ENCODE data around the gene DMKN.

The DMKN gene

GRCh38 chr19:35549174-35549788 is 35.8 kb upstream of the DMKN start:
- peak; percentile 96 for DNase-seq

GRCh38 chr19:35546532-35546931 is 33.1 kb upstream of the DMKN start:
- no peak for DNase-seq

DNA sequence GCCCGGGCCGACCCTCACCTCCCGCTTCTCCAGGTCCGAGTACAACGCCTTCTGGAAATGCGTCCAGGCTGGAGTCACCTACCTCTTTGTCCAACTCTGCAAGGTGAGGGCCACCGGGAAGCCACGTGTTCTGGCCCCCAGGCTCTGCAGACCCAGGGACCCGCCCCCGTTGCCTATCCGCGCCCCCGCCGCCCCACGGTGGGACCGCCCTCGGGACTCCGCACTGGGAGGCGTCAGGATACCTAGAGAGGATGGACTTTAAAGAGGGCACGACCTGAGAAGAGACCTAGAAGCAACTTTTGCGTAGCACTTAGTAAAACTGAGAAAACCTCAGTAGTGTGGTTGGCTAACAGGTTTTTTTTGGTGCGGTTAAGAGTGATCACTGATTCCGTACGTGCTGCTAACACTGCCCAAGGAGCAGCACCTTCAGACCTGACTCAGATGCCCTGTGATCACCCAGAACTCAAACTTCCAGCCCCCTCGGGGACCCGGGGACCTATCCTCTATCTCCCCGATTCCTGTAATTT is 32.5 kb upstream of the DMKN start:
- DNase-seq, result peak; percentile 85

GRCh38 chr19:35545001-35545854 is 31.8 kb upstream of the DMKN start, which contains the start of gene TMEM147:
TSS of gene TMEM147 (plus strand) at chr19:35545626. CDS start at chr19:35545740, 114 bp downstream.
- peak; percentile 99 for DNase-seq

DNA sequence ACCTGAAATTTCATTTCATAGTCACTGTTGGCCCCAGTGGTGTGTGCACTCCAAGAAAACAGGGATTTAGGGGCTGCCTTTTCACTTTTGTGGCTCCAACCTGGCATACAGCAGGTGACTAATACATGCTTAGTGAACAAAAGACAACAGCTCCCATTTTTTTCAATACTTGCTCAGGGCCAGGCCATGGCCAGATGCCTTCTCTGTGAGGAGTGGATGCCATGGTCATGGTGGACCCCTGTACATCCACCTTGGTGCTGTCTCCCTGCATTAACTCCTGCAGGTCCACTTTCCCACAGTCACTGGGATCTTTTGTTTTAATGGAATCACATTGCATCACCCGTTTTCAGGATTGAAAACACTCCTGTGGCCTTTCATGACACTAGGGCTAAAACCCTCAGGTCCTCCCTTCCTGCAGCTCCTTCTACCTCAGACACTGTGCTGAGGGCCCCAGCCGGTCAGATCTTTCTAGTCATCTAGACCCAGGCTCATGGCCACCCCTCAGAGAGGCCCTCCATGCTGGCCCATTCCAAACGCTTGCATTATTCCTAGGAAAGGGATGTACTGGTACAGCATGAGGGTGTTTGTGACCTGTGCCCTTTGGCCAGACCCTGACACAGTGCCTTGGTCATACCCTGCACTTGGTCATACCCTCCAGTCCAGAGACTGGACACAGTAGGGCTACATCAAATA is 30.8 kb upstream of the DMKN start:
- DNase-seq, result no peak

DNA sequence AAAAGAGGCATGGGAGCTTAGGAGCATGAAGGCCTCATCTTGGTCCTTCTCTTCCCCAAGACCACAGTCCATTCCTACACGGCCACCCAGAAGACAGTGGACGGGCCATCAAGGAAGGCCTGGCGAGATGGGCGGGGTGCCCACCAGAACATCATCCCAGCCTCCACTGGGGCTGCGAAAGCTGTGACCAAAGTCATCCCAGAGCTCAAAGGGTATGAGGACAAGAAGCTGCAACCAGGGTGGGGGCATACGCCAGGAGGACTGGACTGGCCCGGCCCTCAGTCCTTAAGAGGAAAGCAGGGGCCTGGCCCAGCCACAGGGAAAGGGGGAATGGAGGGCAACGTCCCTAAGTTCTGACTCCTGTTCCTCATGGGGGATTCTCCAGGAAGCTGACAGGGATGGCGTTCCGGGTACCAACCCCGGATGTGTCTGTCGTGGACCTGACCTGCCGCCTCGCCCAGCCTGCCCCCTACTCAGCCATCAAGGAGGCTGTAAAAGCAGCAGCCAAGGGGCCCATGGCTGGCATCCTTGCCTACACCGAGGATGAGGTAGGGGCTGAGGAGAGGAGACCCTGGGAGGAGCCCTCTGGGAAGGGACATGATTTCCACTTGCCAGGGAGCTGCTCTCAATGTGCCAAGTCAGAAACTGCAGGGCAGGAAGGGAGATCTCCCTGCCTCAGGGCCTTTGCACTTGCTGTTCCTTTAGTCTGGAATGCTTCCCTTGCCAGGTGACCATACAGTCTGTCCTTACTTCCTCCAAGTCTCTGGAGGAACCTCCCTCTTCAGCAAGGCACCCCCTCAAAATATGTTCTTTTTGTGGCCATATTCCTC is 30.0 kb upstream of the DMKN start:
- no peak for DNase-seq

GRCh38 chr19:35542209-35542608 is 28.8 kb upstream of the DMKN start:
- no peak for DNase-seq

GRCh38 chr19:35540356-35540927 is 27.0 kb upstream of the DMKN start:
- DNase-seq, result no peak

- no peak for DNase-seq
Measured at GRCh38 chr19:35539850-35540249, 26.4 kb upstream of the DMKN start.

GRCh38 chr19:35539314-35539713 is 25.9 kb upstream of the DMKN start:
- DNase-seq, result no peak

GRCh38 chr19:35534803-35535480 is 21.5 kb upstream of the DMKN start:
- no peak for DNase-seq

DNA sequence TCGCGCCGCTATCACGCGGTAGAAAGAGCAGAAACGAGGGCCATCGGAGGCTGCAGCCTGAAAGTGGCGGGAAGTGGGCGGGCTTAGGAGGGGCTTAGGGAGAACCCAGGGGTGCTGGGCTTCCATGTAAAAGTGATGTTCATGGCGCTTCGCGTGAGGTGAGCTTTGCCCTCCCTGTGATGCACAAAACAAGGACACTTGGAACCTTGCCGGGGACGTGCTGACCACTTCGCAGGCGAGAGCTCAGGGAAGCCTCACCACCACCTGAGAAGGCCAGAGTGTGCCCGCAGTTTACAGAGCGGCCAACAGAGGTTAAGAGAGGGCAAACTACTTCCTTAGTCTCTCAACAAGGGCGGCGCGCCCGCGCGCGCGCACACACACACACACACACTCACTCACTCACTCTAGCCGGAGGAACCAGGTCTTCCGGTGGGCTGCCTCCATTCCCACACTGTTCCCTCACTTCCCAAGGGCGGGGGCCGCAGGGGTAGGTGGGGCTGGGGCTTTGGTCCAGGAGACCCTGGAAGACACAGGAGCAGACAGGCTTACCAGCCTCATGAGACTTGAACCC is 20.5 kb upstream of the DMKN start:
- no peak for DNase-seq

GRCh38 chr19:35533201-35533821 is 19.9 kb upstream of the DMKN start, which contains the start of gene GAPDHS:
TSS of gene GAPDHS (plus strand) at chr19:35533456. CDS start at chr19:35533528, 72 bp downstream.
- DNase-seq, result no peak

DNA sequence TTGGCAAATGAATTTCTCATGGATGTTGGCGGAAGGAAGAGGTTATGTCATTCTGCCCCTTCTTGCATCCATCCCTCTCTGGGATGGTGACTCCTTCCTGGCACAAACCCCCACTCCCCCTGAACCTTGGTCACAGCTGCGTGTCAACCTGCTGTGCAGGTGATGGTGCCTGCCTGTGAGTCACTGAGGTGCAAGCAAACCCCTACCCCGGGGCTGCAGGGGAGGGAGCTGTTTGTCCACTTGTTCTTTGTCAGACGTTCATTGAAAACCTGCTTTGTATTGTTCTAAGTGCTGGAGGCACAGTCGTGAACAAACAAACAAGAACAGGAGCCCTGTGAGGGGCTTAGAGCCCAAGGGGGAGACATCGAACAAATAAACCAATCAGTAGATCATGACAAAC is 17.8 kb upstream of the DMKN start:
- no peak for DNase-seq

DNA sequence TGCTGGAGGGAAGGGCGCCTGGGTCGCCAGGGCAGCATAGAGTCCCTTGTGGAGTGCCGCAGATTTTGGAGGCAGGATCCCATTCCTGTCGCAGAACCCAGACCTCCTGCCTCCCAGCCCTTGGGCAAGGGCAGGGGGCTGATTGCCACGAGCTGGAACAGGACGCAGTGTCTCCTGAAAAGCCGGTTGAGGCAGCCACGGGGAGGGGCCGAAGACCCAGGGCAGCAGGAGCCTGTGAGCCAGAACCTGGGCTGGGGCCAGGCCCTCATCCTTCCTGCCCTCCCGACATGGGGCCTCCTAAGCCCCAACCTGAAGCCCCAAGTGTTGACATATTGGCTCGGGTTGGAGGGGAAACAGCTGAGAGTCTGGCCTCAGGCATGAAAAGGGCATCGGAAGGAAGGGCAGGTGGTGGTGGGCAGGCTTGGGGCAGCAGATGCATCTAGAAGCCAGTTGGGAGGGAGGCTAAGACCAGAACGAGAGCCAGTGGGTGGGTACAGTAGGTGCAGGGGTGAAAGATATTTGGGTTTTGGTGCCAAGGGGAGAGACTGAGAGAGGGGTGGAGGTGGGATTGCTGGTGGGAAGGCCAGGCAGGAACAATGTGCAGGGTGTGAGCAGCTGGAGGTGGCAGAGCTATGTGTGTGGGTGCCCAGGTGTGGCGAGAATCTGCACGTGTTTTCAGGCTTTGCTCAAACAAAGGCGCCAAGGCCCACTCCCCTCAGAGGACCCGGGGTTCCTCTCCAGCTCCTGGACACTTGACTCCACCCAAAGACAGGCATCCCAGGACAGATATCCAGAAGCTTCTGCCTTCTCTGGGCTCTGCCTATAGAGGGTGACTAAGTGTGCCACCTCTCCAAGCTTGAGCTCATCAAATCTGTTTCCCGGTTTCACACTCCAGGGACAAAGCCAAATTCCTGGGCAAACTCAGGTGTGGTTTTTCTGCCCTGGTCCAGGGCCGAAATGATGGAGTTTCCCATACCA is 16.1 kb upstream of the DMKN start:
- no peak for DNase-seq

GRCh38 chr19:35528218-35529038 is 15.0 kb upstream of the DMKN start, which contains the start of gene SBSN:
TSS of gene SBSN (minus strand) at chr19:35528311. CDS start at chr19:35528281, 30 bp downstream.
- no peak for DNase-seq

DNA sequence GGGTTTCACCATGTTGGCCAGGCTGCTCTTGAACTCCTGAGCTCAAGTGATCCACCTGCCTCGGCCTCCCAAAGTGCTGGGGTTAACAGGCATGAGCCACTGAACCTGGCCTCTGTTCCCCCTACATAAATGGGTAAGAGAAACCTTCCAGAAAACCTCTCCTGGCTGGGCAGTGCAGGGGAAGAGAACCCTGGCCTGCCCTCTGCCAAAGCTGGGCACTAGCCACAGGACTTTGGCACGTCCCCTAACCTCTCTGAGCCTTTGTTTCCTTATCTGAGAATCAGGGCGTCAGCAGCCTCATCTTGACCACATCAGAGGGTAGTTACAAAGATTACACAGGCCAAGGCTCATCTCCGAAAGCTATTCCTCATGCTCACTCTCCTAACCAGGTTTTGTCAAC is 12.4 kb upstream of the DMKN start:
- DNase-seq, result no peak

- DNase-seq, result no peak
Measured at GRCh38 chr19:35524181-35524837, 10.9 kb upstream of the DMKN start.
